Loucy (cell line): ENCODE measurements around the gene SAGE1.
"Not testable (repeated sequence)": the region's sequence is repeated elsewhere in the genome, so short reads cannot be mapped to it uniquely, and the experiment has no call there.

Experiments used
- H2AFZ ChIP-seq: fragments of 200-600 bp; sonication (generic); 2 replicates; pipeline ENCODE4 v1.6.0; 2016; ENCODE audit warnings: antibody characterized with exemption, mild to moderate bottlenecking, low read length, moderate library complexity
- H3F3A ChIP-seq: fragments of 200-600 bp; 2 replicates; pipeline ENCODE4 v1.6.0; 2016; ENCODE audit warnings: antibody characterized with exemption, low read depth, mild to moderate bottlenecking
- H3K27me3 ChIP-seq: fragments of 200-600 bp; sonication (generic); 2 replicates; pipeline ENCODE4 v1.6.1; 2014; ENCODE audit warnings: low read length, mild to moderate bottlenecking; ENCODE audit not compliant: insufficient read depth, poor library complexity, severe bottlenecking
- H3K36me3 ChIP-seq: fragments of 200-600 bp; sonication (generic); 2 replicates; pipeline ENCODE4 v1.6.1; 2016; ENCODE audit warnings: low read length; ENCODE audit not compliant: insufficient read depth
- H3K4me1 ChIP-seq: fragments of 200-600 bp; sonication (generic); 2 replicates; pipeline ENCODE4 v1.5.1; 2014; ENCODE audit warnings: low read length, mild to moderate bottlenecking; ENCODE audit not compliant: insufficient read depth, poor library complexity, severe bottlenecking
- H3K4me2 ChIP-seq: fragments of 200-600 bp; sonication (generic); 2 replicates; pipeline ENCODE4 v1.6.0; 2014; ENCODE audit warnings: antibody characterized with exemption, low read length, low read depth, mild to moderate bottlenecking; ENCODE audit not compliant: poor library complexity, severe bottlenecking
- H3K4me3 ChIP-seq: fragments of 200-600 bp; sonication (generic); 2 replicates; pipeline ENCODE4 v1.5.1; 2014; ENCODE audit warnings: low read length, mild to moderate bottlenecking, mixed read lengths; ENCODE audit not compliant: poor library complexity, severe bottlenecking
- H3K79me2 ChIP-seq: fragments of 200-600 bp; sonication (generic); 2 replicates; pipeline ENCODE4 v1.6.1; 2014; ENCODE audit warnings: low read length; ENCODE audit not compliant: insufficient read depth
- H3K9ac ChIP-seq: fragments of 200-600 bp; sonication (generic); 2 replicates; pipeline ENCODE4 v1.6.0; 2014; ENCODE audit warnings: mild to moderate bottlenecking, low read depth, low read length, moderate library complexity; ENCODE audit not compliant: poor library complexity, severe bottlenecking
- H3K9me2 ChIP-seq: fragments of 200-600 bp; sonication (generic); replicated peaks from 2 replicates; pipeline ENCODE4 v1.6.1; 2016; ENCODE audit warnings: low read depth, low read length, mixed read lengths
- H3K9me3 ChIP-seq: fragments of 200-600 bp; sonication (generic); 2 replicates; pipeline ENCODE4 v1.6.1; 2014; ENCODE audit warnings: mild to moderate bottlenecking, antibody characterized with exemption, low read length, low read depth; ENCODE audit not compliant: insufficient read depth
- H4K20me1 ChIP-seq: fragments of 200-600 bp; sonication (generic); 2 replicates; pipeline ENCODE4 v1.6.0; 2014; ENCODE audit warnings: antibody characterized with exemption, low read length, mild to moderate bottlenecking; ENCODE audit not compliant: insufficient read depth, poor library complexity, severe bottlenecking
- EZH2phosphoT487 ChIP-seq: fragments of 200-600 bp; IDR thresholded peaks from 2 replicates; pipeline ENCODE4 v1.6.1; 2018; ENCODE audit warnings: antibody characterized with exemption, mild to moderate bottlenecking, moderate library complexity, borderline replicate concordance
- TF ChIP-seq, protein P1 (sequence below): fragments of 200-600 bp; sonication (generic); conservative IDR thresholded peaks from 2 replicates; pipeline ENCODE4 v1.5.1; 2014; ENCODE audit warnings: mild to moderate bottlenecking, antibody characterized with exemption, low read length

SAGE1 gene

DNA sequence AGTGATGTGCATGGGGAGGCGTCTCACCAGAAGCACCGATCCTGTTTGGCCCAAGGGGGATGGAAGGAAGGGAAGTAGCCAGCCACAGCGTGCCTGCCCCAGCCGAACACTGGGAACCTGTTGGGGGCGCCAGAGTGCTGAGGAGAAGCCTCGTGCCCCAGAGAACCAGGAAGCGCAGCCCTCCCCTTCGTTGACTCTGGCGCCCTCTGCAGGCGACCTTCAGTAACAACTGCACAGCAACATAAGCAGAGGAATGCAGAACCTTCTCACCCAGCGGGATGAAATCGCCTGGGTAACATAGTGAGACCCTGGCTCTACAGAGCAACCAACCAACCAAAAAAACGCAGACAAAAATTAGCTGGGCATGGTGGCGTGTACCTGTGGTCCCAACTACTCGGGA lies 4.5 kb upstream of the SAGE1 start:
- H3K9me2 ChIP-seq, H3K4me2 ChIP-seq, H3K9ac ChIP-seq, H4K20me1 ChIP-seq, H3K4me1 ChIP-seq, H3F3A ChIP-seq, H3K4me3 ChIP-seq, H3K9me3 ChIP-seq, H3K36me3 ChIP-seq, H3K27me3 ChIP-seq, H2AFZ ChIP-seq, H3K79me2 ChIP-seq: not testable (repeated sequence)
- TF ChIP-seq, protein P1, sequence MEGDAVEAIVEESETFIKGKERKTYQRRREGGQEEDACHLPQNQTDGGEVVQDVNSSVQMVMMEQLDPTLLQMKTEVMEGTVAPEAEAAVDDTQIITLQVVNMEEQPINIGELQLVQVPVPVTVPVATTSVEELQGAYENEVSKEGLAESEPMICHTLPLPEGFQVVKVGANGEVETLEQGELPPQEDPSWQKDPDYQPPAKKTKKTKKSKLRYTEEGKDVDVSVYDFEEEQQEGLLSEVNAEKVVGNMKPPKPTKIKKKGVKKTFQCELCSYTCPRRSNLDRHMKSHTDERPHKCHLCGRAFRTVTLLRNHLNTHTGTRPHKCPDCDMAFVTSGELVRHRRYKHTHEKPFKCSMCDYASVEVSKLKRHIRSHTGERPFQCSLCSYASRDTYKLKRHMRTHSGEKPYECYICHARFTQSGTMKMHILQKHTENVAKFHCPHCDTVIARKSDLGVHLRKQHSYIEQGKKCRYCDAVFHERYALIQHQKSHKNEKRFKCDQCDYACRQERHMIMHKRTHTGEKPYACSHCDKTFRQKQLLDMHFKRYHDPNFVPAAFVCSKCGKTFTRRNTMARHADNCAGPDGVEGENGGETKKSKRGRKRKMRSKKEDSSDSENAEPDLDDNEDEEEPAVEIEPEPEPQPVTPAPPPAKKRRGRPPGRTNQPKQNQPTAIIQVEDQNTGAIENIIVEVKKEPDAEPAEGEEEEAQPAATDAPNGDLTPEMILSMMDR, result peak; percentile 49

DNA sequence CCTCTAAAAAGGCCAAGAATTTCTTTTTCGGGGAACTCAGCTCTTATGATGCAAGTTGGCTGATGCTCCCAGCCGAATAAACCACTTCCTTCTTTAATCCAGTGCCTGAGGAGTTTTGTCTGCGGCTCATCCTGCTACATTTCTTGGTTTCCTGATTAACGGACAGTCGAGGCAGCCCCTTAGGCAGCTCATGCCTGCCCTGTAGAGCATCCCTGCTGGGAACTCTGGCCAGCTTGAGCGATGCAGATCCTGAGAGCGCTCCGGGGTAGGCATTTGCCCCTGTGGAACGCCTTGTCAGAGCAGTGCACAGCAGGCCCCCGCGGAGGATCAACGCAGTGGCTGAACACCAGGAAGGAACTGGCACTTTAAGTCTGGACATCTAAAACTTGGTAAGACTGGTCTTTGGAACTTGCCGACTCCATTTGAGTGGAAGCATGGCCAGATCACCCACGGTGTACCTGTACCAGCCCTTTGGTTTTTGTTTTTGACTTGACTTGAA lies 3.4 kb upstream of the SAGE1 start:
- Histone ChIP-seq H3K4me2 (no peak overlapping the region), H2AFZ (no peak overlapping the region), H3K9ac (no peak overlapping the region), H3K9me2 (no peaks in the 10 kb centered on the region), H3K27me3 (no peaks in the 10 kb centered on the region), H3K36me3 (no peaks in the 10 kb centered on the region), H3K4me3 (no peak overlapping the region), H4K20me1 (no peaks in the 10 kb centered on the region), H3K79me2 (no peaks in the 10 kb centered on the region), H3K4me1 (no peaks in the 10 kb centered on the region), H3K9me3 (no peaks in the 10 kb centered on the region), H3F3A (no peaks in the 10 kb centered on the region)
- TF ChIP-seq EZH2phosphoT487, result no peak
- TF ChIP-seq, protein P1, result no peak

DNA sequence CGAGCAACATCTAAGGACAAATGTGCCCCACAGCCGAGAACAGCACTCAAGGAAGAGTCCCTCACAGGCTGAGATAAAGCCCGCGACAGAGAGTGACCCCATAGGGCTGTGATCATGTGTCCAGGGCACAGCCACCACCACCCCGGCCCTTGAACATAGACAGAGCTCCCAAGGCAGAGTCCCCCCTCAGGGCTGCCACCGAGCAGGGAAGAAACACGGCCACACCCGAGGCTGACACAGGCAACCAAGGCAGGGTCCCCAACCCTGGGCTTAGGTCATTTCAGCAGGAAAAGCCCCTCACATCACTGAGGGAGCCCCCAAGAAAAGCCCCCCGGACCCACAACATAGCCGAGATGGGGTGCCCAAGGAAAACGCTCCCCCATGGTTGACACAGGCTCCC lies 735 bp upstream of the SAGE1 start:
- no peak overlapping the region for H3K9ac ChIP-seq
- no peaks in the 10 kb centered on the region for H3K36me3 ChIP-seq
- no peak for TF ChIP-seq EZH2phosphoT487
- TF ChIP-seq, protein P1, result no peak
- H3F3A ChIP-seq, result no peaks in the 10 kb centered on the region
- no peaks in the 10 kb centered on the region for H3K27me3 ChIP-seq
- no peak overlapping the region for H2AFZ ChIP-seq
- no peak overlapping the region for H3K4me2 ChIP-seq
- H3K4me1 ChIP-seq, result no peaks in the 10 kb centered on the region
- H3K9me2 ChIP-seq, result no peaks in the 10 kb centered on the region
- H4K20me1 ChIP-seq, result no peaks in the 10 kb centered on the region
- H3K9me3 ChIP-seq, result no peaks in the 10 kb centered on the region
- no peaks in the 10 kb centered on the region for H3K79me2 ChIP-seq
- H3K4me3 ChIP-seq, result no peak overlapping the region
